ENCODE data around the gene RHOH.
"Not testable (repeated sequence)": the region's sequence is repeated elsewhere in the genome, so short reads cannot be mapped to it uniquely, and the experiment has no call there.

Gene RHOH, protein sequence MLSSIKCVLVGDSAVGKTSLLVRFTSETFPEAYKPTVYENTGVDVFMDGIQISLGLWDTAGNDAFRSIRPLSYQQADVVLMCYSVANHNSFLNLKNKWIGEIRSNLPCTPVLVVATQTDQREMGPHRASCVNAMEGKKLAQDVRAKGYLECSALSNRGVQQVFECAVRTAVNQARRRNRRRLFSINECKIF

DNA sequence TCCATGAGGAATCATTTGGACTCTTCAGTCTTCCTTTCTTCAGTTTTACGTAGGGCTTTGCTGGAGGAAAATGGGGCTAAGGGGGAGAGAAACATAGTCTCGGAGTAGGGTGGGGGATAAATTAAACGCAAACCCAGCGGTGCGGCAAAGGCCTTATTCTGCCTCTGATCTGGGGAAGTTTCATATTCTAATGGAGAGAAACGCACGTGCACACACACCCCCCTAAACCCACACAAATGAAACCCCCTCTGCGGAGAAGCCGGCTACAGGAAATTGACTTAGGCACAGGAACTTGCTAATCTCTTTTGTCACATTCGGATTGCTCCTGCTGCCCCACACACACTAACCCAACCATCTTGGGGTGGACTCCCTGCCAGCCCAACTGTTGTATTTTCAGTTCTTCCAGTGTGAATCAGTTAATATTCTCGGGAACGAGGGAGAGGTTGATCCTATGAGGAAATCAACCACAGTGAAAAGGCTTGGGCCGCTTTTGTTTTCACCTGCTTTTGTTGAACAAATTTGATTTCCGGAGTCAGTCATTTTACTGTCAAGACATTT lies at the start of gene RHOH:
TSS of gene RHOH (plus strand) at position 308 of the 558 bp plus-strand sequence. CDS start 46,356 bp downstream, outside the sequence.
- peak; percentile 94 for FAIRE-seq

DNA sequence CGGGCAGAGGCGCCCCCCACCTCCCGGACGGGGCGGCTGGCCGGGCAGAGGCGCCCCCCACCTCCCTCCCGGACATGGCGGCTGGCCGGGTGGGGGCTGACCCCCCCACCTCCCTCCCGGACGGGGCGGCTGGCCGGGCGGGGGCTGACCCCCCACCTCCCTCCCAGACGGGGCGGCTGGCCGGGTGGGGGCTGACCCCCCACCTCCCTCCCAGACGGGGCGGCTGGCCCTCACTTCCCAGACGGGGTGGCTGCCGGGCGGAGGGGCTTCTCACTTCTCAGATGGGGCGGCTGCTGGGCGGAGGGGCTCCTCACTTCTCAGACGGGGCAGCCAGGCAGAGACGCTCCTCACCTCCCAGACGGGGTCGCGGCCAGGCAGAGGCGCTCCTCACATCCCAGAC lies 49.3 kb upstream of the RHOH start:
- not testable (repeated sequence) for FAIRE-seq

DNA sequence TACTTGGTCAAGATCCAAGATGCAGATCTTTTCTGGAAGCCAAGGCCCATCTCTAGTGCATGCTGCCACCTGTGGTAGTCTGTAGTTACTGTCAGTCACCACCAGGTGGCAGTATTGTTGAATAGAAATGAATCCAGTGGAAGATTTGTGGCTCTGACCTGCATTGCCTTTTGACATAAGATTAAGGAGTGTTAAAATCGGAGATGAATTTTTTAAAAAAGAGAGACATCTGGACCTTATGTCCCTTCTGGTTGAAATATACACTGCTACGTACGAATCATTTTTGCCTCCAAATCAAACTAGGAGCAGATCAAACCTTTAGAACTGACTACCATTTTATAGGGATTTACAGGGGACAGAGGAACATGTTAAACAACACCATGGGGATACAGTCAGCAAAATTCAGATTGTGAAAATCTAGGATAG lies 46.9 kb upstream of the RHOH start:
- peak; percentile 97 for FAIRE-seq

DNA sequence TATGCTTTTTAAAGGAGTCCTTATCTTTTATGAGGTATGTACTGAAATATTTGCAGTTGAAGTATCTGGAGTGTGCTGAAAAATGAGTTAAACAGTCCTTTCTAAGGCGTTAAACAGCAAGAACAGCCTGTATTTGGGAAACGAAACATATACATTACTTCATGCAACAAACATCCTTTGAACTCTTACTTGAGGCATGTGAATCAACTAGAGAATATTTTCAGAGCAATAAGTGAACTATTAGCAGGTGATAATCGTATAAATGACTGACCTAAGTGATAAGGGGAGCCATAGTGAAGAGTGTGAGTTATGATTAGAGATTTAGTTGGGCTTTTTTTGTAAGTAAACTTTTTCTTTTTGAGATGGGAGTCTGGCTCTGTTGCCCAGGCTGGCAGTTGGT lies 45.9 kb upstream of the RHOH start:
- no peak for FAIRE-seq

DNA sequence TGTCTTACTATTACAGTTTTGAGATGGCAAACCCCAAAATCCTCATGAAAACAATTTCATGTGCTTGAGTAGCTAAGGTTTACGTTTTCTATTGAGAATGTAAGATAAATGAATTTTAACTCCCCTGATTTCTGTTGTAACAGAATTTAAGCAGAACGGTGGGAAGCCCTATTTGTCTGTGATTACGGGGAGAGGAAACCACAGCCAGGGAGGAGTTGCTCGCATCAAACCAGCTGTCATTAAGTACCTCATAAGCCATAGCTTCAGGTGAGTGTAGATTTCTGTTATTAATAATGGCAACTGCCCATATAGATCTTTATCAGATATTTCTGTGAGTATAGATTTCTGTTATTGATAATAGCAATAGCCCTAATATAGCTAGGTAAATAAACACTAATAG lies 44.2 kb upstream of the RHOH start:
- no peak for FAIRE-seq

DNA sequence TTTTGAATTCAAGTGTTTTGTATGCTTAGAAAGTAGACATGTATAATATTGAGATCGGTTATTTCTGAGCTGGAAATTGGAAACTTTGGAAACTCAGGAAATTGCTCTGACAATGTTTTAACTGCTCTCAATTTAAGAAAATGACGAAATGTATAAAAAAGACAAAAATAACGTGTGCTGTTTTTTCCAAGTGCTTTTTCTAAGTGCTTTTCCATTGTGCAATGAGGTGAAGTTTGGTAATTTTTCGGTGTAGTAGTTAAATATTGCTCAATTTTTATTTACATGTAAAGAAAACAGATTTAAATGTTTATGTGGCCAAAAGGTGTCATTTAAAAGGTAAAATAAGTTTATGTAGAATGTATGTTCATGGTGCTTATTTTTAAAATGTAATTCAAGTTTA lies 39.4 kb upstream of the RHOH start:
- no peak for FAIRE-seq

DNA sequence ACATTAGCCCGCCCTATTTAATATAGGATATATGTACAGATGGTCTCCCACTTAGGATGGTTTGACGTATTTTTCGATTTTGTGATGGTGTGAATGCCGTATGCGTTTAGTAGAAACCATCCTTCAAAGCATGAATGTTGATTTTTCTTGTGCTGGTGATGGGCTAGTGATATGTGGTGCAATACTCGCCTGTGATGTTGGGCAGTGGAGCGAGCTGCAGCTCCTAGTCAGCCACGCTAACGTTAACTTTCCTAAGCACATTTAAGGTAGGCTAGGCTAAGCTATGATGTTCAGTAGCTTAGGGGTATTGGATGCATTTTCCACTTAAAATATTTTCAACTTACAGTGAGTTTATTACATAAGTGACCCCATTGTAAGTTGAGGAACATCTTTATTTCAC lies 36.6 kb upstream of the RHOH start:
- FAIRE-seq, result no peak

DNA sequence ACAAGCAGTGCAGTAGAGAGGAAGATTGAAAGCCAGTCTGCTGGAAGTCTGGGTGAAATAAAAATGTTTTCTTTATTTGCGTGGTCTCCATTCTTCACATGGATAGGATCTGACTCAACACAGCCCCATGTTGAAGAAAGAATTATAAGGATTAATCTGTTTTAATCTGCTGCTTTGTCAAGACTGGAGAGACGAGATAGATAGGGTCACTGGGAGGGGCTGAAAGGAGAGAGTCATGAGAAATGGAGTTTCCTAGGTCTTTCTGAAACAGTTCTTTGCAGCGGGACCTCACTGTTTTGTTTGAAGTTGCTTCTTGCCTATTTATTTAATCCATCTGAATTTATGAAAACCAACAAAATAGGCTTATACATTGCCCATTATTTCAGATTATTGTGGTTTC lies 32.4 kb upstream of the RHOH start:
- no peak for FAIRE-seq

DNA sequence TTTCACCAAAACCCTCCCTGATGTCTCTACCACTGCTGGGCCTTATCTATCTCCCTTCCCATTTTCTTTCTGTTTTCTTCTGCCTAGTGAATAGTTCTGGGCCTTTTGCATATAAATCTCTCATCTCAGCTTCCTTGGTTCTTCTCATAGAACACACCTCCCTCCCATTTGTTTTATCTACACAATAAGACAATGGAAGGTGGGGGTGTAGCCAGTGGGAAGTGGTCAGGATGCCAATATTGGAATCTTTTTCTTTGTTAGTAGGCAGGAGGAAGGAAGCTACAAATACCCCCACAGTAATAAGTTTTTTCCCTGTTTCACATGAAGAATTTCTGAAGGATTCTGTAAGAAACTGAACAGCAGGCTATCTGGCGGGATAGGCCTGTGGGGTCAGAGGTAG lies 30.9 kb upstream of the RHOH start:
- no peak for FAIRE-seq

DNA sequence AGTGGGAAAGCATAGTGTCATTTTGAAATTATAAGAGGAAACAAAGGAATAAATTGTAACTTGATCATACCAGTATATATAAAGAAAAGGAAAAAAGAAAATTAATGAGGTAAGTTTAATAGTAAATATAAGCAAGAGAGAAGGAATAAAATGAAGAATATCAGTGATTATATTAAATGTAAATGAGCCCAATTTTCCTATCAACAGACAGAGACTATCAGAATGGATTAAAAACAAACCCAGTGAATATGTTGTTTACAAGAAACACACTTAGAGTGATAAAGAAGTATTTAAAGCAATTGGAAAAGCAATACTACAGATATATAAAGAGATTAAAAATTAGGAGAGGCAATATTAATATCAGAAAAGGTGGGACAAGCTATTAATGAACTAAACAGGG lies 28.8 kb upstream of the RHOH start:
- FAIRE-seq, result peak; percentile 30

DNA sequence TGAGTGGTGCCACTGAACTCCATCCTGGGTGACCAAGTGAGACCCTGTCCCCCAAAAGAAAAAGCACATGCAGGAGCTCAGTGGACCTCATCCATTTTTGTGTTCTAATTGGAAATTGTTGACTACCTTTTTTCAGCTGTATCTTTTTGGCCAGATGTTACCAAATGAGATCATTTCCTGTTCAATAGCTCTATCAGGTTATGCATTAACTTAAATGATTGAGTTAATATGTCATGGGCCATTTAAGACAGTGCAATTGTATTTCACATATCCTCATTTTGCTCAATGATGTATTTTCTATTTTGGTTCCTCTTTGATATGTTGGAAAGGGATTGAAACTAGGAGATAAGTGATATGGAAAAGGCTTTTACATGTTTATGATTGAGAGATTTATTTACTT lies 26.2 kb upstream of the RHOH start:
- no peak for FAIRE-seq

DNA sequence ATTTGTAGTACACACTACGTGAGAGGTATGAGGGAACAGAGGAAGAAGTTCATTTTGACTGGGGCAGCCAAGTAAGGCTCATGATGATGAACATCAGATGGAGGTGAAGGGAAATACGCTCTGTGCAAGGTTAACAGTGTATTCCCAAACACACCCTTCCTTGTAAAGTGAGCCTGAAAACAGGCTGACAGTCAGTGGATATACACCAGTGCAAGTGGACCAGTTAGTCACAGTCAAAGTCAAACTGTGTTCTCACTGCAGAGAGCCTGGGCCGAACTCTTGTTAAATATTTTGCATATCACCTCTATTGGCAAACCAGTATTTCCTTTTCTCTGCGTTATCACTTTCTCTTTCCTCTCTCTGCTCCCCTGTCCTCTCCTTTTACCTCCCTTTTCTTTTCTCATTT lies 23.4 kb upstream of the RHOH start:
- FAIRE-seq, result no peak

DNA sequence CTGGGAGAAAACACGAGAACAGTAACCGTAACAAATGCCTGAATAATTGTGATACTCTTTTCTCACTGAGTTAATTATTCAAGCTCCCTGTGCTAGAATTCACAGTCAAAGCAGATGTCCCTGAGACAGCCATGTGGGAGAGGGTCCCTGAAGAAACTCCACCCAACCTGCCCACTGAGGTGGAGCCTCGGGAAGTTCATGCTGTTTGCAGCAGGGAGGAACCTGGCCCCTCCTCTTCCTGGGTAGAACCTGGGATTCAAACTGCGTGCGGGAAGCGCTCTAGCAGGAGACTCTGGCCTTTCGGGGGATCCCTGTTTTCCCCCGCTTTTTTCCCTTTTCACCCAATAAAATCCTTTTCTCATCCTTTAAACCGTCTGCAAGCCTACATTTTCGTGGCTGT lies 20.2 kb upstream of the RHOH start:
- FAIRE-seq, result no peak

DNA sequence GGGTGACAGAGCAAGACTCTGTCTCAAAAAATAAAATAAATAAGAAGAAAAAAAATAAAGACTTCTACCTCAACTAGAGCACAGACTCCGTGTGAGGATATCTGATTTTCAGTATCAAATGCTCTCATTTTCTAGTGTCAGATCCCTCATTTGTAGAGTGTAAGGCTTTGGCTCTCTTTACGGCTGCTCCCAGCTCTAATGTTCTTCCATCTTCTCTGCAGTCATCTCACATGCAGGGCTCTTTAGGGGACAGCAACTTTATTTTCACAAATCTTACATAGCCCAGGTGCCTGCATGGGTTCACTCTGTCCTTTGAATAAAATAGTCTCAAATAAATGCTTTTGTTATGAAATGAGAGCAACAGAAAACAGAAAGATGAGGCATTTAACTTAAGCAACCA lies 19.2 kb upstream of the RHOH start:
- FAIRE-seq, result no peak

DNA sequence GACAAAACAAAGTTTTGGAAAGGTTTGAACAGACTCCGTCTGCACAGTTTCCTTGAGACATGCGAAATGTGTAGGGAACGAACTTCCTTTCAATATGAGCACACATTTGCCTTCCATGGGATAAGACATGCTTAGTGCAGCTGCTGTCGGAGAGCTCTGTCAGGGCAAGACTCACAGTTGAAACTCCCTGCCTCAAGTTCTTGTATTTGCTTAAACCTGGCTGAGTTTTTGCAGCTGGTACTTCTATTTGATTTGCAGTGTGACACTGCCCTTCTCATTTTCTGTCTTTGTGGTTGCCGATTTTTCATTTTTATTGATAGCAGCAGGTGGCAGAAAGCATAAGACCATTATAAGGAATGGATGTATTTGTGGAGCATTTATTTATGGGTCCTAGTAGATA lies 18.2 kb upstream of the RHOH start:
- no peak for FAIRE-seq

DNA sequence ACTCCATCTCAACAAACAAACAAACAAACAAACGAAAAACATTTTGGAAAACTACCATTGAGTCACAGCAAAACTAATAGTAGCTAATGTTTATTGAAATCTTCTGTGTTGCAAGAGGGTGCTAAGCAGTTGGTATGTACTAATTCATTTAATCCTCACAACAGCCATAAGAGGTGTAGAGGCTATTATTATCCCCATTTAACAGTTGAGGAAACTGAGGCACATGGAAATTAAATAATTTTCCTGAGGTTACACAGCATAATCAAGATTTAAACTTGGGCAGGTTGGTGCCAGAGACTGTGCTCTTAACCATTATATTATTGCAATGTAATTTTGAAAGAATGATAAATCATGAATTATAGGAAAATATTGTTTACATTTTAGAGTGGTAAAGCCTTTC lies 17.5 kb upstream of the RHOH start:
- no peak for FAIRE-seq

DNA sequence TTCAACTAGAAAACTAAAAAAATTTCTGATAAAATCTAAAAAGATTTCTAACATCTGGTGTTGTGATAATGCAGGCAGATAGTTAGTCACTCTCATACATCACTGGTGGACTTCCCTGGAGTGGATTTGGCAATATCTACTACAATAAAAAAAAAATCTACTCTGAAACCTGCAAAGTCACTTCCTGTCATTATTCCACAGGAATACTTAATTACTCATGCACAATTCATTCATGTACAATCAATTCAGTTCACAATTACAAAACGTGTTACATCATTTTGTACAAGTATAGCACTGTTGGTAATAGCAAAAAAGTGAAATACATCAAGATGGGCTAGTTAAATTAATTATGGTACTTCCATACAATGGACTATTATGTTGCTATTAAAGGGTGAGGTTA lies 16.5 kb upstream of the RHOH start:
- no peak for FAIRE-seq

DNA sequence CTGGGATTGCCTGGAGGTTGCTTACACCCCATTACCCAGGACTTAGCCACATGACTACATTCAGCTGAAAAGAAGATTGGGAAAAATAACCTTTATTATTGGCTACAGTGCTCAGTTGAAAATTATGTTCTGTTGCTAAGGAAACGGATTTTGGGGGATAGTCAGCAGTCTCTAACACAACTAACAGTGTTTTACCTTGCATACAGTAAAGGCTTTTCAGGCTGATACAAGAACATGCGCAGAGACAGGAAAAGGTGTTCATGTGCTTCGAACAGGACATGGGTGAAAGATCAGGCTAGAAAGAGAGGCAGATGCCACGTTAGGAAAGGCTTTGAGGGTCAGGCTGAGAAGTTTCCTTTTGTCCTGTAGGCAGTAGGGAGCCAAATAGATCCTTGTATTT lies 14.8 kb upstream of the RHOH start:
- no peak for FAIRE-seq

DNA sequence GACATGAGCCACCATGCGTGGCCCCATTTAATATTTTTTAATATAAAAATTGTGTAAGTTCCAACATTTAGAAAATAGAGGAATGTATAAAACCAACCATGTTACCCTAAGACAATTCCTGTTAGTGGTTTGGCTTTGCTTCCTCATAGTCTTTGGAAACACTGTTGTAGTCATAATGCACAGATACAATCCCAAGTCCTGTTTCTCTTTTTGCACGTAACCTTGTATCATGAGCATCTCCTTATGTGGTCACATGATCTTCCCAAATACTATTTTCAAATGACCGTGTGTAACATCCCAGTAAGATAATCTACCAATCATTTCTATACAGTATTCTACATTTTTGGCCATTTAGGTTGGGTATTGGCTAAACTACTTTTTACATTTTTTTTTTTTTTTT lies 13.9 kb upstream of the RHOH start:
- FAIRE-seq, result no peak

DNA sequence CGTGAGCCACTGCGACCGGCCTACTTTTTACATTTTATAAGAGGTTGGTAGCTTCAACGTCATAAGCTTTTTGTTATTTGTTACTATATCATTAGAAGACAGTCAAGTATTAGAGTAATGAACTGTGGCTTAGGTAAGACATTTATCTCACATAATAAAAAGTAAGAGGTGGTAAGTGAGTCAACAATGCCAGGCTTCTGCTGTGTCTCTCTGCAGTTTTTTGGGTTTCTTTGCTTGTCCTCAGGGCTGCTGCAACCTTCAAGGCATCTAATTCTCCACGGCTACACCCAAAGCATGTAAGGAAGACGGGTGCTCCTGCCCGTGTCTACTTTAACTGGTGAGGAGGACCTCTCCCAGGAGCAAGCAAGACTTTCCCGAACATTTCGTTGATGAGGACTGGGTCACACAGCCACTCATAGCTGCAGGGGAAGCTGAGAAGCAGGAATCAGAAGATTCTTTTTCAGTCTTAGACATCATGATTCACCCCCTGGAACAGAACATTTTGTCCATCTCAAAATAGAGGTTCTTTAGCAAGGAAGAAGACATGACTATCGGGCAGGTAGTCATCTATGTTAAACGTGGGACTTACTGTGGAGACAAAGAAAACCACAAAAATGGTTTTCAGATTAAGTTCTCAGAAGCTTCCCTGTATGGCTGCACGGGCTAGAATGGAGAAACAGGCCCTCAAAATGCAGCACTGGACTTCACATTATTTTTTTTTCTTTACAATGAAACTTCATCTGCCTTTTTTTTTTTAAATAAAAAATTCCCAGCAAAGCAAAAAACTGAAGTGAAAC lies 13.0 kb upstream of the RHOH start:
- FAIRE-seq, result no peak

DNA sequence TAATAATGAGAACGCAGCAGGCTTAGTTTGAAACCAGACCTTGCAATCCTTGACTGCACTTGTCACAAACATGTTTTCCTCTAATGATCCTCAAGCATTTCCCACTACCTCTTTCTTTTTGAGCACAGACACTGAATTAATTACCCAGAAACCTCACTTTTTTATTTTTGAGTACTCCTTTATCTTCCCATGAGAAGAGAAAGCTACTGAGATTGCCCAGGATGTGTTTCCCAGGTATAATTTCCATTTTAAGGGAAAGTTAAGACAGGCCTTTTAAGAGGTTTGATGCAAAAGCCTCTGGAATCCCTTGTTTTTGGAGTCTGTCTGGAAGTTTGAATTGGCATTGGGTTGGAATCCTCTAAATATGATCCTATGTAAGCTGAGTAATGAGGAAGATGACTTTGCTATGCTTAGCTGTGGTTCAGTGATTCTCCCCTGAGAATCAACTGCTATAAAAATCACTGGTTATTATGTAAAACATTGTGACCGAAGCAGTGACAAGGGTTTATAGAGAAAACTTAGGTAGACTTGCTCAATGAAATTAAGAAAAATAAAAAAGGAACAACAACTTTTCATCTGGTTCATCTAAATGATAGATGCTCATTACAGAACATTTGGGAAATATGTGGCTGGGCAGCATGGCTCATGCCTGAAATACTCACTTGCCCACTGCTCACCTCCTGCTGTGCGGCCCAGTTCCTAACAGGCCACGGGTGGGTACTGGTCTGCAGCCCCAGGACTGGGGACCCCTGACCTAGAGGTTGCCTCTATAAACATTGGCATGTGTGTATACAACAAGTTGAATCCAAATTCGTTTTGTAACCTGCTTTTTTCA lies 10.8 kb upstream of the RHOH start:
- FAIRE-seq, result no peak

DNA sequence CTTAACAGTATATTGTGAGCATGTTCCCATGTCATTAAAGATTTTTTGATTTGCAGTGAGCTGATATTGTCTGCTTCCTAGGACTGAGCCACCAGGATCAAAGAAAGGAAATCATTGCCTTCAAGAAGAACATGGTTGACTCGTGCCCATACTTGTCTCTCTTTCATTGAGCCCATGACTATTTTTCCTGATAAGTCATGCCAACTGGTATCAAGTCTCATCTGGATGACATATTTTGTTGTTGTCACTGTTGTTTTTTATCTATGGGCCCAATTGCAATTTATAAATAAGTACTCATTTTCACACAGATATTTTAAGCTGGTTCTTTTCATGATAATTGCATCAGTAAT lies 10.2 kb upstream of the RHOH start:
- FAIRE-seq, result no peak

DNA sequence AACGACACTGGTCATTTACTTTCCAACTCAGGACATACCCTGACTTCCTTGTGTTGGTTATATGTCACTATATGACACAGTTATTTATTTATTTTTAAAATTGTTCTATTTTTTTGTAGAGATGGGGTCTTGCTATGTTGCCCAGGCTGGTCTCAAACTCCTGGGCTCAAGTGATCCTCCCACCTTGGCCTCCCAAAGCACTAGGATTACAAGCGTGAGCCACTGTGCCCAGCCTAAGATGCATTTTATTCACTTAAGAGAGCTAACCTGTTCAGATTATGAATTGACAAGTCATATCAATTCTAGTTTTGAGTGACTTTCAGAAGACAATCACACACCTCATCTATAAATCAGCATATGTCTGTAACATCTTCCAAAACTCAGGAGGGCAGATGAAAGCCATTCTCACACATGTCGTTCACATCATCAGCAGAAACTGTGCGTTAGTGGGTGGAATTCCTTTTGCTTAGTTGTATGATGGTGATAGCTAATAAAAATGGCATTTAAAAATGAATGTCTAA lies 9.4 kb upstream of the RHOH start:
- no peak for FAIRE-seq

DNA sequence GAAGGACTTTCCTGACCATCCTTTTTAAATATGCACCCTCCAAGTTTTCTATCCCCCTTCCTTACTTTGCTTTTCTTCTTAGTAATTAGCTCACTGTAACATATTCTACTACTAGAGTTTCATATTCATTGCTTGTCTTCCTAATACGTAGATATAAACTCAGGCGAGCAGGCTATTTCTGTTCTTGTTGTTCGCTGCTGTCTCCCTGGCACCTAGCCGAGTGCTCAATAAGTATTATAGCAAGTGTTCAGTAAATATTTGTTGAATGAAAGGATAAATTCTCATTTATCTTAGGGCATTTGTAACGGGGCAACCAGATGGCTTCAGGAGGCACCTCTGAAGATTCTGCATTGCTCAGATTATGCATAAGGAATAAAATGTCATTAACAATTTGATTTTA lies 6.8 kb upstream of the RHOH start:
- FAIRE-seq, result no peak

Data from G401.6 (cell line).